ENCODE data around the gene SEMG2.

DNA sequence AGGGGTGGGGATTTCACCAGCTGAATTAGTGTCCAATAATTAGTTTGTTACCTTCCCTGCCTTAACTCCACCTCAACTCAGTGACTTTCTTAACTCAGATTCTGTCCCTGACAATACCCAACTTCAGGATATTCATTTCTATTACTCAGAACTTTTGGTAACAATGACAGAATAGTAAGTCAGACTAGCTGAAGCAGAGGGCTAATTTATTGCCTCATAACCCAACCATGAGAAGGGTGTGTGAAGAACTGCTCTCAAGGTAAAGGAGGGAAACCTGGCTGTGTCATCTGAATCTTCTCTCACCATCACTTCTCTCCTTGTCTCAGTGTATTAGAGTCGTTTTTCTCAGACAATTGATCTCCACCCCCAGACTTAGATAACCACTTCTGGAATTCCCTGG, 47.7 kb upstream of the SEMG2 start:
- TF ChIP-seq POLR2A (IDR thresholded peaks at IDR 0.05; ENCODE audit: extremely low read depth, insufficient read length) (no peak), MYC (IDR thresholded peaks at IDR 0.05; ENCODE audit: low read depth, low read length) (no peak)
- TF ChIP-seq, protein P1, sequence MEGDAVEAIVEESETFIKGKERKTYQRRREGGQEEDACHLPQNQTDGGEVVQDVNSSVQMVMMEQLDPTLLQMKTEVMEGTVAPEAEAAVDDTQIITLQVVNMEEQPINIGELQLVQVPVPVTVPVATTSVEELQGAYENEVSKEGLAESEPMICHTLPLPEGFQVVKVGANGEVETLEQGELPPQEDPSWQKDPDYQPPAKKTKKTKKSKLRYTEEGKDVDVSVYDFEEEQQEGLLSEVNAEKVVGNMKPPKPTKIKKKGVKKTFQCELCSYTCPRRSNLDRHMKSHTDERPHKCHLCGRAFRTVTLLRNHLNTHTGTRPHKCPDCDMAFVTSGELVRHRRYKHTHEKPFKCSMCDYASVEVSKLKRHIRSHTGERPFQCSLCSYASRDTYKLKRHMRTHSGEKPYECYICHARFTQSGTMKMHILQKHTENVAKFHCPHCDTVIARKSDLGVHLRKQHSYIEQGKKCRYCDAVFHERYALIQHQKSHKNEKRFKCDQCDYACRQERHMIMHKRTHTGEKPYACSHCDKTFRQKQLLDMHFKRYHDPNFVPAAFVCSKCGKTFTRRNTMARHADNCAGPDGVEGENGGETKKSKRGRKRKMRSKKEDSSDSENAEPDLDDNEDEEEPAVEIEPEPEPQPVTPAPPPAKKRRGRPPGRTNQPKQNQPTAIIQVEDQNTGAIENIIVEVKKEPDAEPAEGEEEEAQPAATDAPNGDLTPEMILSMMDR (IDR thresholded peaks at IDR 0.05; ENCODE audit: low read depth, low read length) = no peak
